ENCODE measurements around the gene KLC4.
A peak's percentile ranks its signal among the peaks of the same experiment; 100 is the strongest.

- TF ChIP-seq CTCF (IDR thresholded peaks at IDR 0.05) (no peak), POLR2A (IDR thresholded peaks at IDR 0.05) (no peak), EP300 (IDR thresholded peaks at IDR 0.05) (no peak), POLR2AphosphoS5 (IDR thresholded peaks at IDR 0.05) (peak in 1 of 2 donors; percentile 29)
These were observed 15.6 kb downstream of the KLC4 start for GRCh38 chr6:43074847-43075669.
